GM12801 (cell line): ENCODE results near the gene MDGA2.

Experiments
- TF ChIP-seq, protein P1 (sequence below): IDR thresholded peaks from one replicate; pipeline ENCODE4 v1.5.1; 2011; ENCODE audit warnings: control low read depth; ENCODE audit not compliant: insufficient read length; ENCODE audit errors: extremely low read depth

MDGA2 gene

DNA sequence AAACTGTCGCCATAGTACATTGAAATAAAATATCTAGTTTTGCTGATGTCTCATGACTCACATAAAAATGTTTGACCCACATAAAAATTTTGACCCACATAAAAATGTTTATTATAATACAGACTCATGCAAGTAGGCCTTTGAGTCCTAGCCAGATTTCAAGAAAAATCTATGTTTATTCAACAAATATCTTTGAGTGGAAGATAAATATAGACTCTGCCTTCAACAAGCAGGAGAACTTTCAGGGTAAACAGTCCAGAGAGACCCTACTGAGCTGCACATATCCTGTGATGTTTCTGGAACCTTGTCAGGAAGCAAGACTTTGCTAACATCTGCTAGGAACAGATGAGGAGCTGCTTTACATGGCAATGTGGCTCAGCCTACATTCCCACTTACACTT is 283.1 kb downstream of the MDGA2 start:
- TF ChIP-seq, protein P1, sequence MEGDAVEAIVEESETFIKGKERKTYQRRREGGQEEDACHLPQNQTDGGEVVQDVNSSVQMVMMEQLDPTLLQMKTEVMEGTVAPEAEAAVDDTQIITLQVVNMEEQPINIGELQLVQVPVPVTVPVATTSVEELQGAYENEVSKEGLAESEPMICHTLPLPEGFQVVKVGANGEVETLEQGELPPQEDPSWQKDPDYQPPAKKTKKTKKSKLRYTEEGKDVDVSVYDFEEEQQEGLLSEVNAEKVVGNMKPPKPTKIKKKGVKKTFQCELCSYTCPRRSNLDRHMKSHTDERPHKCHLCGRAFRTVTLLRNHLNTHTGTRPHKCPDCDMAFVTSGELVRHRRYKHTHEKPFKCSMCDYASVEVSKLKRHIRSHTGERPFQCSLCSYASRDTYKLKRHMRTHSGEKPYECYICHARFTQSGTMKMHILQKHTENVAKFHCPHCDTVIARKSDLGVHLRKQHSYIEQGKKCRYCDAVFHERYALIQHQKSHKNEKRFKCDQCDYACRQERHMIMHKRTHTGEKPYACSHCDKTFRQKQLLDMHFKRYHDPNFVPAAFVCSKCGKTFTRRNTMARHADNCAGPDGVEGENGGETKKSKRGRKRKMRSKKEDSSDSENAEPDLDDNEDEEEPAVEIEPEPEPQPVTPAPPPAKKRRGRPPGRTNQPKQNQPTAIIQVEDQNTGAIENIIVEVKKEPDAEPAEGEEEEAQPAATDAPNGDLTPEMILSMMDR: no peak

DNA sequence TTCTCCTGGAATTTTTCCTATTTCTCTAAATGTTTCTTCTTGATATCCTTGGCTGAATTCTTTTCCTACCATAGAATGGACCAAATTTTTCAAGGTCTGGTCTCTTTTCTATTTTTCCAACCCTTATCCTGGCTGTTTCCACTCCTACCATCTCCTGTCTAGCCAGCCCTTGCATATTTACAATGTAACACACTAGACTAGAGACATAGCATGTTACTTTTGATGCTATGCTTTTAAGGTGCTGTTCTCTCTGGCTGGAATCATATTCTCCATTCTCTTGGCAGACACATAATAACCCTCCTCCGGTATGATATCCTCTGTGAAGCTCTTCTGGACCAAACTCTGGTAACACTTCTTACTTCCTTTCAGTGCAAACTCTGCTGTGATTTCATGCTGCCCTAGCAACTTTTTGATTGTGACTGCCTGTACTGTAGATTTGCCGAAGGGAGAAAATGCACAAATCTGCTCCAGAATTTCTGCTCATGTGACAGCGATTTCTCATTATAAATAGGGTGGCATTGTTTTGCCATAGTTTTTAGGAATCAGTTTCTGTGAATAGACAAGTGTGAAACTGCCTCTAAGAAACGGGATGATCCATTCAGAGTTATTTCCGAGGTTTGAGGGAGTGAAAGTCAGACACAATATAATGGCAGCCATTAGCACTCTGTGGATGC is 284.4 kb downstream of the MDGA2 start:
- TF ChIP-seq, protein P1: no peak

DNA sequence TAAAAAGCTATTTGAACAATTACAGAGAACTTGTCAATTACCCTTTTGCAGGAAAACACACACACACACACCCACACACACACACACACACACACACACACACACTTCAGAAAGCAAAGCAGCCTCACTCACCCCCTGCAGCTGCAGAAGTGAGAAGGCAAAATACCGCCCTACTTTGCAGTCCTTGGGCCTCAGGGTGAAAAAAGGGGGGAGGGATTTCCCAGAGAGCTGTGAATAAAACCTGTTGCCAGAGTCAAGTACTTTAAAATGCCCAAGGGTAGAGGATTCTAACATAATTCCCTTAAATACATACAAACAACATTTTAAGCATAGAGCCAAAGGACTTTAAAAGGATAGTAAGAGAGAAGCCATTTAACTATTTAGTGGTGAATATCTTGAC is 285.9 kb downstream of the MDGA2 start:
- TF ChIP-seq, protein P1: no peak

DNA sequence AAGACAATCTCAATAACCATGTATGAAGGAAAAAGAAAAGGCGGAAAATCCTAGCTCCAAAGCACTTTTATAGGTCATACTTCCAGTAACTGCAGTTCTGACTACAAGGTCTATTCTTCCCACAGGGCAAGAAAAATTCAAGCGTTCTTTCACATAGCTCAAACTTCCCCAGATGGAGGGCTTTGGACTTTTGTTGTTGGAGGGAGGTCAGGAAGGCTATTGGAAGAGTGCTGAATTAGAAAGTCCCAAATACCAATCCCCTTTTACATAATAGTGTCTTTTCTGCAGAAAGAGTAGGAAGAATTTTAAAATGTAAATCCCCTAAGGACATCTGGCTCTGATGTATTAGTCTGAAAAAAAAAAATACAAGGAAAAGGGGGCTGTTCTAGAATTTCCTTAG is 309.4 kb downstream of the MDGA2 start:
- TF ChIP-seq, protein P1: no peak

DNA sequence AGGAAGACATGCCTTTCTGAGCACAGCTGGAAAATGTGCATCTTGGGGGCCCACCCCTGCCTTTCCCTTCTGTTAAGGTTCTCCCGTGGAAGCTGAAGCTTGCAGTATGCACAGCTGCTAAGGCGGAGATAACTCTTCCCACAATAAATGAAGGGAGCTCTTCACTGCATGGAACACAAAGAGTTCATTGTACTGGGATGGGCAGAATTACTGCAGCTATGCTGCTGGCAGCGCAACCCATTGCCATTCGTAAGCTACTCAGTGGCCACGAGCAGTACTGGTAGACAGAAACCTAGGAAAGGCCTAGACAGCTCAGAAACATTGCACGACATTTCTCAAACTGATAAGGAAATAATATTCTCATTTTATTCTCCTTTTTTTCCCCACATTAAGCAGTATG is 310.2 kb downstream of the MDGA2 start:
- TF ChIP-seq, protein P1: no peak

DNA sequence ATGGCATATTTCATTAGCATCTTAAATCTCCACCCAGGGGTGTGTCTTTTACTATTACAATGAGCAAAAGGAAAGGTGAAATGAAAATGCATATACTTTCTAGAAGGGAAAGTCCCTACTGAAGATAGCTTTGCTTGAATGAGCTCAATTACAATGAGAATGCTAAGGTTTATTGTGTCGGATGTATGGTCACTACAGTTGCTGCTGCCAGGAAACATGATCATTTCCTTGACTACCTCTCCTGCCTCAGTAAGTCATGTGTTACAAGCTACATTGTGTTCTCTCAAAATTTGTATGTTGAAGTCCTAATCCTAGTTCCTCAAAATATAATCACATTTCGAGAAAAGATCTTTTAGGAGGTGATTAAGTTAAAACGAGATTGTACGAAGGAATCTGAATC is 322.2 kb downstream of the MDGA2 start:
- TF ChIP-seq, protein P1: no peak

DNA sequence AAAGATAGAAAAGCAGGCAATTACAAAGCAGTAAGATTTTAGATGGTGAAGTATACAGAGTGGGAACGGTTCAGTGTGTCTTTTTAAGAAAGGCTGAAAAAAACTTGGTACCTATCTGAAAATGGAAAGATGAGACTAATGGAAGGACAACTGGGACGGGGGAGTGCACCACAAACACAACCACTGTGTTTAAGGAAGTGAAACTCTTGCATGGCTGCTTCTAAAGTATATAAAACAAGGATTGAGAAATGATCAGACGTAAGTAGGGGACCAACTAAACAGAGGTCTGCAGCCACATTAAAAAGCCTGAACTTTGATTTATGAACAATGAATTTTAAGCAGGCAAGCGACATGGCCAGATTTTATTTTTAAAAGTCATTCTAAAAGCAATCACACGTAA is 328.6 kb downstream of the MDGA2 start:
- TF ChIP-seq, protein P1: no peak
